GM19397 (cell line): Measurements from ENCODE around the gene LARGE1.

ENCODE experiments used
- ATAC-seq: cut with Tn5 transposase; IDR thresholded peaks from one replicate; pipeline ENCODE4 v1.9.1; 2021; ENCODE audit warnings: mild to moderate bottlenecking, moderate library complexity; ENCODE audit not compliant: unreplicated experiment

LARGE1 gene

GRCh38 chr22:33785283-33785968 is 134.8 kb downstream of the LARGE1 start:
- no peak for ATAC-seq

GRCh38 chr22:33781411-33781810 is 138.9 kb downstream of the LARGE1 start:
- ATAC-seq, result no peak

GRCh38 chr22:33780531-33781136 is 139.6 kb downstream of the LARGE1 start:
- no peak for ATAC-seq

- no peak for ATAC-seq
Measured at GRCh38 chr22:33779243-33779642, 141.0 kb downstream of the LARGE1 start.

GRCh38 chr22:33776491-33776890 is 143.8 kb downstream of the LARGE1 start:
- ATAC-seq, result no peak

GRCh38 chr22:33774781-33775180 is 145.5 kb downstream of the LARGE1 start:
- ATAC-seq, result no peak

- no peak for ATAC-seq
Measured at GRCh38 chr22:33772745-33773144, 147.5 kb downstream of the LARGE1 start.

- ATAC-seq, result no peak
Measured at GRCh38 chr22:33771136-33771535, 149.1 kb downstream of the LARGE1 start.

- ATAC-seq, result no peak
Measured at GRCh38 chr22:33770723-33771122, 149.6 kb downstream of the LARGE1 start.

GRCh38 chr22:33766091-33766490 is 154.2 kb downstream of the LARGE1 start:
- ATAC-seq, result no peak

- ATAC-seq, result no peak
Measured at GRCh38 chr22:33758961-33759360, 161.3 kb downstream of the LARGE1 start.

- no peak for ATAC-seq
Measured at GRCh38 chr22:33757802-33758483, 162.3 kb downstream of the LARGE1 start.

GRCh38 chr22:33757041-33757801 is 163.1 kb downstream of the LARGE1 start:
- no peak for ATAC-seq

GRCh38 chr22:33756508-33756949 is 163.7 kb downstream of the LARGE1 start:
- ATAC-seq, result no peak

- ATAC-seq, result no peak
Measured at GRCh38 chr22:33748714-33749113, 171.6 kb downstream of the LARGE1 start.

GRCh38 chr22:33747576-33748180 is 172.6 kb downstream of the LARGE1 start:
- ATAC-seq, result no peak

- no peak for ATAC-seq
Measured at GRCh38 chr22:33747029-33747428, 173.2 kb downstream of the LARGE1 start.

- no peak for ATAC-seq
Measured at GRCh38 chr22:33746501-33746928, 173.8 kb downstream of the LARGE1 start.

- no peak for ATAC-seq
Measured at GRCh38 chr22:33745501-33745900, 174.8 kb downstream of the LARGE1 start.

- ATAC-seq, result no peak
Measured at GRCh38 chr22:33743756-33744155, 176.5 kb downstream of the LARGE1 start.

GRCh38 chr22:33741025-33741424 is 179.3 kb downstream of the LARGE1 start:
- ATAC-seq, result no peak
